SK-N-SH treated with all-trans-retinoic acid at 6 μM for 48 hours (cell line): ENCODE data around the gene TRIP11.

Experiments used
- ATAC-seq: fragments of 200-7000 bp; cut with Tn5 transposase; 3 replicates; pipeline ENCODE4 v1.9.1; 2020; ENCODE audit warnings: mild to moderate bottlenecking, moderate library complexity
- BACH2 ChIP-seq: fragments of 250-450 bp; sonication (Bioruptor Pico); IDR thresholded peaks from 2 replicates; pipeline ENCODE4 v1.9.0; 2021; ENCODE audit warnings: mild to moderate bottlenecking, borderline replicate concordance
- CREB5 ChIP-seq: fragments of 250-450 bp; sonication (Bioruptor Pico); IDR thresholded peaks from 2 replicates; pipeline ENCODE4 v1.5.1; 2020; ENCODE audit warnings: low read depth, mild to moderate bottlenecking, moderate library complexity
- CSDC2 ChIP-seq: fragments of 250-450 bp; sonication (Bioruptor Pico); IDR thresholded peaks from 2 replicates; pipeline ENCODE4 v1.5.0; 2020; ENCODE audit warnings: mild to moderate bottlenecking, moderate library complexity
- CSRNP3 ChIP-seq: fragments of 250-450 bp; sonication (Bioruptor Pico); IDR thresholded peaks from 2 replicates; pipeline ENCODE4 v1.5.1; 2021; ENCODE audit warnings: mild to moderate bottlenecking, moderate library complexity
- ESRRG ChIP-seq: fragments of 250-450 bp; sonication (Bioruptor Pico); IDR thresholded peaks from 2 replicates; pipeline ENCODE4 v1.6.1; 2021; ENCODE audit warnings: mild to moderate bottlenecking
- GLIS3 ChIP-seq: fragments of 250-450 bp; sonication (Bioruptor Pico); IDR thresholded peaks from 2 replicates; pipeline ENCODE4 v1.5.0; 2020; ENCODE audit warnings: mild to moderate bottlenecking, moderate library complexity
- ISL1 ChIP-seq: fragments of 250-450 bp; sonication (Bioruptor Pico); IDR thresholded peaks from 2 replicates; pipeline ENCODE4 v2.1.2; 2022; ENCODE audit warnings: mild to moderate bottlenecking, moderate library complexity
- OSR1 ChIP-seq: fragments of 250-450 bp; sonication (Bioruptor Pico); IDR thresholded peaks from 2 replicates; pipeline ENCODE4 v1.8.0; 2022; ENCODE audit warnings: moderate library complexity, mild to moderate bottlenecking, inconsistent platforms
- PATZ1 ChIP-seq: fragments of 250-450 bp; sonication (Bioruptor Pico); IDR thresholded peaks from 2 replicates; pipeline ENCODE4 v1.8.0; 2020; ENCODE audit warnings: mild to moderate bottlenecking, moderate library complexity, borderline replicate concordance
- POU6F1 ChIP-seq: fragments of 250-450 bp; sonication (Bioruptor Pico); IDR thresholded peaks from 2 replicates; pipeline ENCODE4 v1.8.0; 2021; ENCODE audit warnings: low read depth, mild to moderate bottlenecking, moderate library complexity, borderline replicate concordance
- PPARA ChIP-seq: fragments of 250-450 bp; sonication (Bioruptor Pico); IDR thresholded peaks from 2 replicates; pipeline ENCODE4 v1.5.0; 2020; ENCODE audit warnings: mild to moderate bottlenecking, borderline replicate concordance
- RARB ChIP-seq: fragments of 250-450 bp; sonication (Bioruptor Pico); IDR thresholded peaks from 2 replicates; pipeline ENCODE4 v1.8.0; 2021; ENCODE audit warnings: mild to moderate bottlenecking, moderate library complexity
- TCF4 ChIP-seq: fragments of 250-450 bp; sonication (Bioruptor Pico); IDR thresholded peaks from 2 replicates; pipeline ENCODE4 v1.8.0; 2021; ENCODE audit warnings: mild to moderate bottlenecking, moderate library complexity, borderline replicate concordance
- TOX ChIP-seq: fragments of 250-450 bp; sonication (Bioruptor Pico); IDR thresholded peaks from 2 replicates; pipeline ENCODE4 v1.8.0; 2021; ENCODE audit warnings: mild to moderate bottlenecking, moderate library complexity, borderline replicate concordance
- TSHZ2 ChIP-seq: fragments of 250-450 bp; sonication (Bioruptor Pico); IDR thresholded peaks from 2 replicates; pipeline ENCODE4 v1.5.0; 2020; ENCODE audit warnings: mild to moderate bottlenecking, moderate library complexity
- ZC3H10 ChIP-seq: fragments of 250-450 bp; sonication (Bioruptor Pico); IDR thresholded peaks from 2 replicates; pipeline ENCODE4 v1.5.1; 2021; ENCODE audit warnings: mild to moderate bottlenecking, moderate library complexity
- ZFP3 ChIP-seq: fragments of 250-450 bp; sonication (Bioruptor Pico); IDR thresholded peaks from 2 replicates; pipeline ENCODE4 v1.5.0; 2020; ENCODE audit warnings: mild to moderate bottlenecking, moderate library complexity

Gene TRIP11

GRCh38 chr14:91987192-91987591 is 52.7 kb downstream of the TRIP11 start (continued):
- TF ChIP-seq TSHZ2 (no peak), CSRNP3 (CRISPR knock-in tag) (no peak), ESRRG (CRISPR knock-in tag) (no peak), GLIS3 (CRISPR knock-in tag) (no peak)

GRCh38 chr14:91985521-91986255 is 54.2 kb downstream of the TRIP11 start:
- no peak; the same call in 1 of the 3 replicates for ATAC-seq
- TF ChIP-seq PATZ1 (CRISPR knock-in tag) (no peak), ISL1 (CRISPR knock-in tag) (peak; percentile 50)

- ATAC-seq = peak; percentile 91
Measured at GRCh38 chr14:91985008-91985407, 54.9 kb downstream of the TRIP11 start.

More at GRCh38 chr14:91985008-91985407, 54.9 kb downstream of the TRIP11 start:
- TF ChIP-seq BACH2 (no peak), PPARA (CRISPR knock-in tag) (no peak), OSR1 (0 out of 2 replicates have a peak, but pooled peaks have one; percentile 22), TOX (CRISPR knock-in tag) (peak; percentile 74; the same call in 1 of the 2 replicates), PATZ1 (CRISPR knock-in tag) (peak; percentile 76; the same call in 1 of the 2 replicates), CSDC2 (CRISPR knock-in tag) (no peak), ISL1 (CRISPR knock-in tag) (peak; percentile 87), ZC3H10 (0 out of 2 replicates have a peak, but pooled peaks have one; percentile 68), TCF4 (CRISPR knock-in tag) (no peak), GLIS3 (CRISPR knock-in tag) (no peak), POU6F1 (no peak), RARB (CRISPR knock-in tag) (peak; percentile 45; the same call in 1 of the 2 replicates), CREB5 (CRISPR knock-in tag) (no peak), ZFP3 (no peak)
- TF ChIP-seq, all 23 proteins: peak for 6
